A549 (cell line): ENCODE results near the gene DEPDC5. TPM values are rescaled to one million over a fixed set of nuclear protein-coding genes. Genes with fewer than 3 reads are reported as not detected.

Source experiments
- ATAC-seq, 2 experiments: fragments of 200-7000 bp in 1 of 2; fragments of >200 bp in 1 of 2; cut with Nextera tagmentation in 1 of 2; cut with Tn5 transposase in 1 of 2; 3 replicates each; pipeline versions ENCODE4 v1.8.0 to v1.9.1; 2018 to 2020; ENCODE audit warnings: mild to moderate bottlenecking in 1 of 2, moderate library complexity in 1 of 2
- CTCF ChIA-PET: fragments of 300-600 bp; sonication (Branson Sonifier 250); formaldehyde crosslinking; extraction: SDS; loops from one replicate; lab custom pipeline; 2021; ENCODE audit warnings: antibody characterized with exemption, inconsistent platforms; lab: Yijun Ruan, JAX
- POLR2A ChIA-PET: fragments of 350-600 bp; formaldehyde crosslinking; extraction: SDS; loops from one replicate; lab custom pipeline; 2021; ENCODE audit warnings: antibody characterized with exemption, inconsistent platforms; lab: Yijun Ruan, JAX
- DNase-seq, 2 experiments: peaks; one replicate each; pipeline versions ENCODE4 v3.0.0 to v3.0.0-alpha.2; 2011 to 2016; ENCODE audit warnings: low read depth in 1 of 2, low spot score in 1 of 2
- FAIRE-seq: peaks from 2 replicates; lab custom pipeline; 2011; peaks lifted over from hg19 to GRCh38; lab: Jason Lieb, UNC
- H3K27ac ChIP-seq, 2 experiments: fragments of >200 bp; sonication (Bioruptor Twin); formaldehyde crosslinking; 3 replicates each; pipeline ENCODE4 v1.5.1; 2016 to 2017
- H3K4me1 ChIP-seq: fragments of >200 bp; sonication (Bioruptor Twin); formaldehyde crosslinking; 3 replicates; pipeline ENCODE4 v1.6.1; 2016
- H3K4me2 ChIP-seq: fragments of >200 bp; sonication (Bioruptor Twin); formaldehyde crosslinking; 3 replicates; pipeline ENCODE4 v1.6.1; 2016
- H3K4me3 ChIP-seq: fragments of >200 bp; sonication (Bioruptor Twin); formaldehyde crosslinking; 3 replicates; pipeline ENCODE4 v1.5.1; 2016
- H3K9me3 ChIP-seq: fragments of >200 bp; sonication (Bioruptor Twin); formaldehyde crosslinking; 3 replicates; pipeline ENCODE4 v1.6.1; 2016
- BHLHE40 ChIP-seq: IDR thresholded peaks from 2 replicates; pipeline ENCODE4 v1.6.1; 2012; ENCODE audit warnings: low read depth, low read length, inconsistent platforms
- CHD2 ChIP-seq: fragments of 150-350 bp; IDR thresholded peaks from 2 replicates; pipeline ENCODE4 v1.6.1; 2014; ENCODE audit warnings: low read length; ENCODE audit not compliant: partially characterized antibody
- EHF ChIP-seq: fragments of 250-450 bp; sonication (Bioruptor Pico); IDR thresholded peaks from 2 replicates; pipeline ENCODE4 v1.5.0; 2020; ENCODE audit warnings: mild to moderate bottlenecking
- EHMT2 ChIP-seq: fragments of 200-600 bp; sonication (generic); IDR thresholded peaks from 2 replicates; pipeline ENCODE4 v1.6.1; 2016; ENCODE audit warnings: antibody characterized with exemption, low read depth, mild to moderate bottlenecking, moderate library complexity
- EP300 ChIP-seq, 2 experiments: fragments of >200 bp; sonication (Bioruptor Twin); formaldehyde crosslinking; IDR thresholded peaks; 2 replicates in 1 of 2; 3 replicates in 1 of 2; pipeline ENCODE4 v1.6.1; 2016 to 2017
- ESRRA ChIP-seq: fragments of 150-350 bp; IDR thresholded peaks from 2 replicates; pipeline ENCODE4 v1.6.1; 2014; ENCODE audit warnings: mild to moderate bottlenecking, low read length, borderline replicate concordance
- FOSL2 ChIP-seq, 2 experiments: fragments of 450-650 bp in 1 of 2; fragments of >200 bp in 1 of 2; sonication (Bioruptor Twin) in 1 of 2; formaldehyde crosslinking; IDR thresholded peaks; 2 replicates each; pipeline versions ENCODE4 v1.5.0 to v1.6.1; 2016 to 2020; ENCODE audit warnings: mild to moderate bottlenecking in 1 of 2, moderate library complexity in 1 of 2
- GATA3 ChIP-seq: IDR thresholded peaks from 2 replicates; pipeline ENCODE4 v1.6.1; 2012; ENCODE audit warnings: borderline replicate concordance
- HOXB5 ChIP-seq: fragments of 250-450 bp; sonication (Bioruptor Pico); IDR thresholded peaks from 2 replicates; pipeline ENCODE4 v1.5.0; 2020; ENCODE audit warnings: mild to moderate bottlenecking, moderate library complexity
- JUNB ChIP-seq: fragments of >200 bp; sonication (Bioruptor Twin); formaldehyde crosslinking; IDR thresholded peaks from 2 replicates; pipeline ENCODE4 v1.6.1; 2016
- MAZ ChIP-seq: fragments of 150-350 bp; IDR thresholded peaks from 2 replicates; pipeline ENCODE4 v1.6.1; 2014; ENCODE audit warnings: antibody characterized with exemption, low read depth, low read length, borderline replicate concordance
- NFE2L2 ChIP-seq: fragments of 150-350 bp; conservative IDR thresholded peaks from 2 replicates; pipeline ENCODE4 v1.6.1; 2014; ENCODE audit warnings: low read length
- NPAS2 ChIP-seq: fragments of 250-450 bp; sonication (Bioruptor Pico); IDR thresholded peaks from 2 replicates; pipeline ENCODE4 v1.8.0; 2022; ENCODE audit warnings: mild to moderate bottlenecking, moderate library complexity, borderline replicate concordance
- PHF8 ChIP-seq: fragments of 200-600 bp; sonication (generic); IDR thresholded peaks from 2 replicates; pipeline ENCODE4 v1.6.1; 2016; ENCODE audit warnings: low read depth, mild to moderate bottlenecking, antibody characterized with exemption, moderate library complexity, borderline replicate concordance
- POLR2AphosphoS2 ChIP-seq: conservative IDR thresholded peaks from 2 replicates; pipeline ENCODE4 v1.6.1; 2012; ENCODE audit warnings: low read length, improper control_type of control experiment, inconsistent platforms
- RAD21 ChIP-seq, 2 experiments: fragments of >200 bp in 1 of 2; sonication (Bioruptor Twin) in 1 of 2; formaldehyde crosslinking in 1 of 2; IDR thresholded peaks in 1 of 2; conservative IDR thresholded peaks in 1 of 2; 2 replicates in 1 of 2; 3 replicates in 1 of 2; pipeline ENCODE4 v1.6.1; 2012 to 2018; ENCODE audit warnings: inconsistent platforms in 1 of 2
- RARB ChIP-seq: fragments of 250-450 bp; sonication (Bioruptor Pico); IDR thresholded peaks from 2 replicates; pipeline ENCODE4 v1.8.0; 2021; ENCODE audit warnings: mild to moderate bottlenecking, moderate library complexity
- RCOR1 ChIP-seq: fragments of 150-350 bp; IDR thresholded peaks from 2 replicates; pipeline ENCODE4 v1.6.1; 2014; ENCODE audit warnings: antibody characterized with exemption, low read length, low read depth
- RNF2 ChIP-seq: fragments of 200-600 bp; sonication (generic); IDR thresholded peaks from 2 replicates; pipeline ENCODE4 v1.6.1; 2016; ENCODE audit warnings: low read depth, mild to moderate bottlenecking, antibody characterized with exemption, moderate library complexity, borderline replicate concordance
- TFCP2L1 ChIP-seq: fragments of 250-450 bp; sonication (Bioruptor Pico); IDR thresholded peaks from 2 replicates; pipeline ENCODE4 v1.5.0; 2021; ENCODE audit warnings: mild to moderate bottlenecking
- ZC3H11A ChIP-seq: fragments of 450-650 bp; IDR thresholded peaks from 2 replicates; pipeline ENCODE4 v1.6.1; 2014; ENCODE audit warnings: antibody characterized with exemption, mild to moderate bottlenecking
- ZFP36 ChIP-seq: fragments of 450-650 bp; IDR thresholded peaks from 2 replicates; pipeline ENCODE4 v1.6.1; 2014; ENCODE audit warnings: borderline replicate concordance; ENCODE audit not compliant: partially characterized antibody
- WGBS: methylation state at CpG from one replicate; pipeline ENCODE4 v1.1.6; 2017; ENCODE audit errors: missing lambda C conversion rate; 5-methylcytosine and 5-hydroxymethylcytosine counted together
- polyA plus RNA-seq, 4 experiments: library from polyadenylated mRNA; depleted of rRNA in 3 of 4; stranded (reverse); fragments of >200 nt; fragmentation: RNase III in 1 of 4; extraction: RNeasy Plus Mini Kit Qiagen cat#74134 plus additional on column Dnase treatment in 1 of 4; gene quantifications; 2 replicates in 3 of 4; 3 replicates in 1 of 4; pipeline ENCODE4 v1.2.3, GENCODE V29; 2011 to 2017
- TF ChIP-seq, protein P1 (sequence below): IDR thresholded peaks from 2 replicates; pipeline ENCODE4 v1.6.1; 2012; ENCODE audit warnings: low read depth, borderline replicate concordance
- TF ChIP-seq, protein P2 (sequence below): IDR thresholded peaks from 2 replicates; pipeline ENCODE4 v1.6.1; 2012
- TF ChIP-seq, protein P3 (sequence below): fragments of 150-350 bp; IDR thresholded peaks from 2 replicates; pipeline ENCODE4 v1.6.1; 2014; ENCODE audit warnings: low read depth, mild to moderate bottlenecking, low read length
- TF ChIP-seq, protein P4 (sequence below): IDR thresholded peaks from 2 replicates; pipeline ENCODE4 v1.6.1; 2012
- TF ChIP-seq, protein P5 (sequence below): fragments of 450-650 bp; IDR thresholded peaks from 2 replicates; pipeline ENCODE4 v1.6.1; 2014; ENCODE audit warnings: antibody characterized with exemption

DEPDC5 gene
- polyA plus RNA-seq, 2 of the 4 experiments (the other 2 are of a cell fraction): 4.4 to 10.1 TPM

DNA sequence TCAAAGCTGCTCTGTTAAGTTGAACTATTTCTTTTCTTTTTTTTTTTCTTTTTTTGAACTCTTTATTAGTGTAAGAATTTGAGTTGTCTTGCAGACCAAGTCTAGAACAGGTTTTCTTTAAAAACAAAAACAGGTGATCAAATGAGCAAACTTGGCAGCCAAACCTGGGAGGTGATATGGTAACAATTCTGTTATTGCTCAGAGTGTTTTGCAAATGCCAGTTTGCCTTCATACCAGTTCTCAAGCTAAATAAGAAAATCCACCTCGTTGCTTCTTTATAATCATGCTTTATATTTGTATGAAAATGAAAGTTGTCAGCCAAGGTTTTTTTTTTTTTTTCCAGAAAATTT is 76.9 kb downstream of the DEPDC5 start:
- FAIRE-seq: no peak
- POLR2A ChIA-PET: no interaction called here
- WGBS: 78% methylated on average over 1 of the region's 1 CpG
- no peaks in the 10 kb centered on the region for H3K9me3 ChIP-seq
- ATAC-seq: no peak
- peak overlapping the region; percentile 63; the same call in 2 of the 3 replicates for H3K4me2 ChIP-seq
- TF ChIP-seq GATA3 (no peak), EHF (CRISPR knock-in tag) (no peak), RARB (CRISPR knock-in tag) (no peak), PHF8 (no peak), RCOR1 (no peak), EHMT2 (no peak), HOXB5 (CRISPR knock-in tag) (no peak), EP300 (IDR thresholded peaks at IDR 0.05) (no peak), NPAS2 (CRISPR knock-in tag) (no peak), BHLHE40 (no peak), ZFP36 (no peak), RNF2 (no peak), RAD21 (conservative IDR thresholded peaks at IDR 0.05 in 1 of 2, IDR thresholded peaks at IDR 0.05 in 1 of 2) (no peak), CHD2 (no peak)
- TF ChIP-seq, protein P1, sequence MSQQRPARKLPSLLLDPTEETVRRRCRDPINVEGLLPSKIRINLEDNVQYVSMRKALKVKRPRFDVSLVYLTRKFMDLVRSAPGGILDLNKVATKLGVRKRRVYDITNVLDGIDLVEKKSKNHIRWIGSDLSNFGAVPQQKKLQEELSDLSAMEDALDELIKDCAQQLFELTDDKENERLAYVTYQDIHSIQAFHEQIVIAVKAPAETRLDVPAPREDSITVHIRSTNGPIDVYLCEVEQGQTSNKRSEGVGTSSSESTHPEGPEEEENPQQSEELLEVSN: no peak
- TF ChIP-seq, all 56 proteins: peak for 0
- CTCF ChIA-PET: interaction anchor here (1.1 to 1.9 kb wide), 4 partner anchors 35 to 166 kb away, joined by 3 to 5 read pairs (median 4); no protein-coding TSS in a partner anchor
- Histone ChIP-seq H3K4me1 (peaks cover 22% of the 10 kb centered on the region), H3K27ac (peak overlapping the region in 1 of 2 experiments; percentile 84; a peak in 3 of 6 replicates), H3K4me3 (no peak overlapping the region)
- no peak for DNase-seq

DNA sequence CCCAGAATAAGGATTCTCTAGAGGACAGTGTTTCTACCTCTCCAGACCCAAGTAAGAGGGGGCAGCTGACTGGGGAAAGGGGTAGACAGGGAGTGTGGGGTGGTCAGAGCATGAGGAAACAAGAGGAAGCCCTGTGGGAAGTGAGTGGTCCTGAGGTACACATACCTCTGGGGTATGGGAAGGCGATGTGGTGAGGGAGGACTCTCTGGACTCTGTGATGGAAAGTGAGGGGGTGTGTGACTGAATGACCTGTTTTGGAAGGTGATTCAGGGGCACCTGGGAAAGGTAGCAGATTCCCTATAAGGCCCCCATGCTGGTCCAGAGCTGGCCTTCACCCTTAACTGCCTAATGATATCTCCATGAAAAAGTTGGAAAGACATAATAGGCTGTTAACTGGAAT is 80.1 kb downstream of the DEPDC5 start:
- POLR2A ChIA-PET: no interaction called here
- CTCF ChIA-PET: interaction anchor here (1.0 to 1.6 kb wide), 3 partner anchors 9 to 168 kb away, joined by 3 to 4 read pairs (median 3); no protein-coding TSS in a partner anchor
- Histone ChIP-seq H3K4me3 (no peak overlapping the region), H3K4me2 (no peak overlapping the region), H3K4me1 (peaks cover 20% of the 10 kb centered on the region), H3K27ac (no peak overlapping the region), H3K9me3 (no peaks in the 10 kb centered on the region)
- WGBS: 100% methylated on average over 1 of the region's 1 CpG
- FAIRE-seq (no peak), ATAC-seq (no peak), DNase-seq (no peak)
- TF ChIP-seq NPAS2 (CRISPR knock-in tag): no peak

DNA sequence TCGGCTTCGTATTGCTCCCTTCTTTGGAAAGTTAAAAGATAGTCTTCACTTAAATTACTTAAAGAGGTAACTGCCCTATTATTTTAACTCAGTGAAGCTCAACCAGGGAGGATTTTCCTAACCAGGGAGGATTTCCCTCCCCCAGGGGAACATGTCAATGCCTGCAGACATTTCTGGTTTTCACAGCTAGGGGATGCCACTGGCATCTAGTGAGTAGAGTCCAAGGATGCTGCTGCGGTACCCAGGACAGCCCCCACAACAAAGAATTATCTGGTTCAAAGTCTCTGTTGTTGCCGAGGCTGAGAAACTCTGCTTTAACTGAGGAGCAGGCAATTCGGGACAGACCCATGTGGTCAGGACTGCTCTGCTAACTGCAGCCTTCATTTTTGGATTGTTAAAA is 82.2 kb downstream of the DEPDC5 start:
- Histone ChIP-seq H3K4me3 (no peak overlapping the region), H3K9me3 (no peaks in the 10 kb centered on the region), H3K4me1 (peaks cover under 1% of the 10 kb centered on the region; the same call in 2 of the 3 replicates), H3K4me2 (no peak overlapping the region), H3K27ac (no peak overlapping the region)
- TF ChIP-seq ESRRA (no peak), EP300 (IDR thresholded peaks at IDR 0.05) (no peak), JUNB (no peak), POLR2AphosphoS2 (no peak), EHF (CRISPR knock-in tag) (no peak), ZC3H11A (no peak), FOSL2 (IDR thresholded peaks at IDR 0.05) (no peak), FOSL2 (CRISPR knock-in tag; IDR thresholded peaks at IDR 0.05) (no peak), ZFP36 (no peak), NPAS2 (CRISPR knock-in tag) (no peak), NFE2L2 (no peak), TFCP2L1 (CRISPR knock-in tag) (no peak), RARB (CRISPR knock-in tag) (no peak), MAZ (no peak)
- TF ChIP-seq, protein P2, sequence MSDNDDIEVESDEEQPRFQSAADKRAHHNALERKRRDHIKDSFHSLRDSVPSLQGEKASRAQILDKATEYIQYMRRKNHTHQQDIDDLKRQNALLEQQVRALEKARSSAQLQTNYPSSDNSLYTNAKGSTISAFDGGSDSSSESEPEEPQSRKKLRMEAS: no peak
- TF ChIP-seq, protein P3, sequence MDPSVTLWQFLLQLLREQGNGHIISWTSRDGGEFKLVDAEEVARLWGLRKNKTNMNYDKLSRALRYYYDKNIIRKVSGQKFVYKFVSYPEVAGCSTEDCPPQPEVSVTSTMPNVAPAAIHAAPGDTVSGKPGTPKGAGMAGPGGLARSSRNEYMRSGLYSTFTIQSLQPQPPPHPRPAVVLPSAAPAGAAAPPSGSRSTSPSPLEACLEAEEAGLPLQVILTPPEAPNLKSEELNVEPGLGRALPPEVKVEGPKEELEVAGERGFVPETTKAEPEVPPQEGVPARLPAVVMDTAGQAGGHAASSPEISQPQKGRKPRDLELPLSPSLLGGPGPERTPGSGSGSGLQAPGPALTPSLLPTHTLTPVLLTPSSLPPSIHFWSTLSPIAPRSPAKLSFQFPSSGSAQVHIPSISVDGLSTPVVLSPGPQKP: no peak
- TF ChIP-seq, protein P4, sequence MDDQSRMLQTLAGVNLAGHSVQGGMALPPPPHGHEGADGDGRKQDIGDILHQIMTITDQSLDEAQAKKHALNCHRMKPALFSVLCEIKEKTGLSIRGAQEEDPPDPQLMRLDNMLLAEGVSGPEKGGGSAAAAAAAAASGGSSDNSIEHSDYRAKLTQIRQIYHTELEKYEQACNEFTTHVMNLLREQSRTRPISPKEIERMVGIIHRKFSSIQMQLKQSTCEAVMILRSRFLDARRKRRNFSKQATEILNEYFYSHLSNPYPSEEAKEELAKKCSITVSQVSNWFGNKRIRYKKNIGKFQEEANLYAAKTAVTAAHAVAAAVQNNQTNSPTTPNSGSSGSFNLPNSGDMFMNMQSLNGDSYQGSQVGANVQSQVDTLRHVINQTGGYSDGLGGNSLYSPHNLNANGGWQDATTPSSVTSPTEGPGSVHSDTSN: no peak
- TF ChIP-seq, protein P5, sequence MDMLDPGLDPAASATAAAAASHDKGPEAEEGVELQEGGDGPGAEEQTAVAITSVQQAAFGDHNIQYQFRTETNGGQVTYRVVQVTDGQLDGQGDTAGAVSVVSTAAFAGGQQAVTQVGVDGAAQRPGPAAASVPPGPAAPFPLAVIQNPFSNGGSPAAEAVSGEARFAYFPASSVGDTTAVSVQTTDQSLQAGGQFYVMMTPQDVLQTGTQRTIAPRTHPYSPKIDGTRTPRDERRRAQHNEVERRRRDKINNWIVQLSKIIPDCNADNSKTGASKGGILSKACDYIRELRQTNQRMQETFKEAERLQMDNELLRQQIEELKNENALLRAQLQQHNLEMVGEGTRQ: no peak
- ChIA-PET POLR2A (no interaction called here), CTCF (no interaction called here)
- no peak for ATAC-seq
- DNase-seq: no peak
- no peak for FAIRE-seq
- 74% methylated on average over 5 of the region's 5 CpGs for WGBS
